Sigmoid colon (tissue), 7 donors: ENCODE measurements around the gene GORASP2. TPM values are rescaled to one million over a fixed set of nuclear protein-coding genes. Genes with fewer than 3 reads are reported as not detected.

Experiments
- DNase-seq: peaks from one replicate; pipeline ENCODE4 v3.0.0-alpha.2; 2019
- H3K27ac ChIP-seq, 4 donors: fragments of 200-600 bp; sonication (generic); one replicate each; pipeline ENCODE4 v1.5.1; 2016 to 2019; ENCODE audit warnings: mild to moderate bottlenecking in 1 of 4
- H3K27me3 ChIP-seq, 3 donors: fragments of 200-600 bp; sonication (generic); one replicate each; pipeline ENCODE4 v1.5.1; 2019; ENCODE audit warnings: mild to moderate bottlenecking in 1 of 3
- H3K36me3 ChIP-seq, 4 donors: fragments of 200-600 bp; sonication (generic); one replicate each; pipeline ENCODE4 v1.5.1; 2016 to 2019
- H3K4me1 ChIP-seq, 4 donors: fragments of 200-600 bp; sonication (generic); one replicate each; pipeline ENCODE4 v1.5.1; 2017 to 2019
- H3K4me3 ChIP-seq, 4 donors: fragments of 200-600 bp; sonication (generic); one replicate each; pipeline ENCODE4 v1.5.1; 2017 to 2019; ENCODE audit warnings: mild to moderate bottlenecking in 2 of 4, moderate library complexity in 1 of 4
- H3K9me3 ChIP-seq, 4 donors: fragments of 200-600 bp in 3 of 4; sonication (generic) in 3 of 4; one replicate each; pipeline versions ENCODE4 v1.5.1 to v1.6.1; 2013 to 2019
- EP300 ChIP-seq, 4 donors: sonication (generic); formaldehyde crosslinking; IDR thresholded peaks; one replicate each; pipeline ENCODE4 v1.6.1; 2017; ENCODE audit warnings: antibody characterized with exemption in 4 of 4
- POLR2A ChIP-seq, 2 donors: fragments of 450-650 bp; IDR thresholded peaks; one replicate each; pipeline ENCODE4 v1.6.1; 2016; ENCODE audit warnings: antibody characterized with exemption in 2 of 2, mild to moderate bottlenecking in 2 of 2, moderate library complexity in 2 of 2
- POLR2AphosphoS5 ChIP-seq, 4 donors: sonication (generic); formaldehyde crosslinking; IDR thresholded peaks; one replicate each; pipeline ENCODE4 v1.6.1; 2017; ENCODE audit warnings: antibody characterized with exemption in 4 of 4
- WGBS, 2 donors: extraction: QIAGEN DNeasy Blood & Tissue Kit; methylation state at CpG; one replicate each; pipeline ENCODE4 v1.1.7; 2013; 5-methylcytosine and 5-hydroxymethylcytosine counted together
- intact Hi-C: fragments of 100-400 bp; cut with DNase I; formaldehyde crosslinking; loops from one replicate; pipeline ENCODE4 v1.15.1; 2023
- polyA plus RNA-seq, 3 donors: library from polyadenylated mRNA; stranded (reverse); fragments of 200-250 nt; gene quantifications; one replicate each; pipeline ENCODE4 v1.2.3, GENCODE V29; 2013
- total RNA-seq, 4 donors: library from RNA; depleted of rRNA; stranded (reverse); fragments of >200 nt; gene quantifications; one replicate each; pipeline ENCODE4 v1.1.0, GENCODE V29; 2016
- TF ChIP-seq, protein P1 (sequence below), 4 experiments: fragments of 450-650 bp in 3 of 4; fragments of 200-600 bp in 1 of 4; IDR thresholded peaks; one replicate each; pipeline ENCODE4 v1.5.1; 2016 to 2019; ENCODE audit warnings: antibody characterized with exemption in 4 of 4, mild to moderate bottlenecking in 3 of 4, moderate library complexity in 2 of 4
- donor health status: healthy with polysubstance abuse.
- donor health status: Bipolar disorder and iron deficiency.
- donor health status: healthy.

The GORASP2 gene
- total and polyA plus RNA-seq, 7 donors = 32.4 to 53.8 (median 42.3) TPM

DNA sequence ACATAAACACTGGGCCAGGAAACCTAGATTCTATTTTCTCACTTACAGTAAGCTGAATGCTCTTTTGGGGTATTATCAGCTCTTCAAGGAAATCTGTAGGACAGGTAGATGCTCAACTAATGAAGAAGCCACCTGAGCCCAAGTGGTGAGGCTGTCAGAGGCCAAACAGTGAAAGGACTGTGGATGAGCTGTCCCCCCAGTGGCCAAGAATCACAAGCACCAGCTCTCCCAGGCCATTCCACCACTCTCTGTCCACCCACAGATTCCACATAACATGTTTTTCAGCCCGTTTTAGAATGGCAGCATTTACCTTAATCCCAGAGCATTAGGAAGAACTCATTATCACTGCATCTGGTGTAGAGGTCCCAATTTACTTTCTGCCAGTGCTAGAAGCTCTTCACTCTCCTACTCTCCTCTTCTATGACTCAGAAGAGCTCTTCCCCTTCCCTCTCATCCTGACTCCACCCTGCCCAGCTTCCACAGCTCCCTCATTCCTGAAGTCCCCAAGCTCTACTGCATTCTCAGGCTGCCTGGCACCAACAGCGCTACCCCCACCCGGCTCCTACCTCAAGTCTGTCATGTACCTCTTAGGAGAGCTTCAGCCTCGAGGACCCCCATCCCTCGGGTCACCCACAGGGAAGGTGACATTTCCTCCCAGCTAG is 43.8 kb upstream of the GORASP2 start:
- DNase-seq = no peak
- TF ChIP-seq EP300 (IDR thresholded peaks at IDR 0.05) (no peak), POLR2A (IDR thresholded peaks at IDR 0.05) (no peak), POLR2AphosphoS5 (IDR thresholded peaks at IDR 0.05) (no peak)
- TF ChIP-seq, protein P1, sequence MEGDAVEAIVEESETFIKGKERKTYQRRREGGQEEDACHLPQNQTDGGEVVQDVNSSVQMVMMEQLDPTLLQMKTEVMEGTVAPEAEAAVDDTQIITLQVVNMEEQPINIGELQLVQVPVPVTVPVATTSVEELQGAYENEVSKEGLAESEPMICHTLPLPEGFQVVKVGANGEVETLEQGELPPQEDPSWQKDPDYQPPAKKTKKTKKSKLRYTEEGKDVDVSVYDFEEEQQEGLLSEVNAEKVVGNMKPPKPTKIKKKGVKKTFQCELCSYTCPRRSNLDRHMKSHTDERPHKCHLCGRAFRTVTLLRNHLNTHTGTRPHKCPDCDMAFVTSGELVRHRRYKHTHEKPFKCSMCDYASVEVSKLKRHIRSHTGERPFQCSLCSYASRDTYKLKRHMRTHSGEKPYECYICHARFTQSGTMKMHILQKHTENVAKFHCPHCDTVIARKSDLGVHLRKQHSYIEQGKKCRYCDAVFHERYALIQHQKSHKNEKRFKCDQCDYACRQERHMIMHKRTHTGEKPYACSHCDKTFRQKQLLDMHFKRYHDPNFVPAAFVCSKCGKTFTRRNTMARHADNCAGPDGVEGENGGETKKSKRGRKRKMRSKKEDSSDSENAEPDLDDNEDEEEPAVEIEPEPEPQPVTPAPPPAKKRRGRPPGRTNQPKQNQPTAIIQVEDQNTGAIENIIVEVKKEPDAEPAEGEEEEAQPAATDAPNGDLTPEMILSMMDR (IDR thresholded peaks at IDR 0.05) = no peak
- Histone ChIP-seq H3K4me1 (no peaks in the 10 kb centered on the region), H3K27me3 (peaks cover 0 to 3% (median 0%) of the 10 kb centered on the region in 3 donors), H3K27ac (no peak overlapping the region), H3K9me3 (no peaks in the 10 kb centered on the region), H3K36me3 (no peaks in the 10 kb centered on the region), H3K4me3 (no peak overlapping the region)
- 85 to 88% methylated on average over 5 of the region's 5 CpGs for WGBS, 2 donors
- intact Hi-C loops = no loop called here

DNA sequence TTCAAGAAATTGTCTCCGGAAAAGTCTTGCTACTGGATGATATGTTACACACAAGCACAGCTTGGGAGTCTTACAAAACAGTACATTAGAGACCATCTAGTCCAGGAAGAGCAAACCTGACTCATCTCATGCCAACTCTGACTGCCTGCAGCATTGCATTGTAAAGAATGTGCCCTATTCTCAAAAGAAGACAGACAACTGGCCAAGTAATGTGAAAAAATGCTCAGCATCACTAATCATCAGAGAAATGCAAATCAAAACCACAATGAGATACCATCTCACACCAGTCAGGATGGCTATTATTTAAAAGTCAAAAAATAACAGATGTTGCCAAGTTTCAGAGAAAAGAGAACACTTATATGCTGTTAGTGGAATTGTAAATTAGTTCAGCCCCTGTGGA is 42.7 kb upstream of the GORASP2 start:
- no peak overlapping the region for H3K4me3 ChIP-seq
- H3K27ac ChIP-seq = no peak overlapping the region
- no peak for TF ChIP-seq EP300 (IDR thresholded peaks at IDR 0.05)
- TF ChIP-seq POLR2A (IDR thresholded peaks at IDR 0.05) = no peak
- no peak for TF ChIP-seq POLR2AphosphoS5 (IDR thresholded peaks at IDR 0.05)
- TF ChIP-seq, protein P1 (IDR thresholded peaks at IDR 0.05) = no peak
- WGBS, 2 donors = 93 to 95% methylated on average over 1 of the region's 1 CpG
- DNase-seq = no peak
- H3K36me3 ChIP-seq = no peaks in the 10 kb centered on the region
- intact Hi-C loops = no loop called here
- H3K27me3 ChIP-seq = peaks cover 0 to 3% (median 0%) of the 10 kb centered on the region in 3 donors
- H3K9me3 ChIP-seq = no peaks in the 10 kb centered on the region
- H3K4me1 ChIP-seq = no peaks in the 10 kb centered on the region

DNA sequence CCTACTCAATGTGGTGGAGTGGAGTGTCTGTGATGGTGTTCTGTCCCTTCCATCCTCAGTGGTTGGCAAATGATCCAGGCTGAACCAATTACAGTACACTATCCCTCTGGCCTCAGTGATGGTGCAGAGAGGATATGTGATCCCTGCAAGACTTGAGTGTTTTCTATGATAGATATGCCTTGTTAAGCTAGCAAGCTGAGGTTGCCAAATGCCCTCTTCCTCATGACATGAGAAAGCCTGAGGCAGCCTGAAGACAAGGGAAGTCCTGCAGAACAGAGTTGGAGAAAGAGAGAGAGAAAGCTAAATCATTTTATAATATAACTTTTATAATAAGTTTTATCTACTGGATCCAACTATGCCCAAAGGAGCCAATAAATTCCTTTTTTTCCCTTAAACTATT is 41.6 kb upstream of the GORASP2 start:
- Histone ChIP-seq H3K27ac (no peak overlapping the region), H3K4me3 (no peak overlapping the region), H3K9me3 (no peaks in the 10 kb centered on the region), H3K36me3 (no peaks in the 10 kb centered on the region), H3K27me3 (peaks cover 0 to 3% (median 0%) of the 10 kb centered on the region in 3 donors), H3K4me1 (no peaks in the 10 kb centered on the region)
- intact Hi-C loops = no loop called here
- DNase-seq = no peak
- no peak for TF ChIP-seq EP300 (IDR thresholded peaks at IDR 0.05)
- TF ChIP-seq, protein P1 (IDR thresholded peaks at IDR 0.05) = no peak

DNA sequence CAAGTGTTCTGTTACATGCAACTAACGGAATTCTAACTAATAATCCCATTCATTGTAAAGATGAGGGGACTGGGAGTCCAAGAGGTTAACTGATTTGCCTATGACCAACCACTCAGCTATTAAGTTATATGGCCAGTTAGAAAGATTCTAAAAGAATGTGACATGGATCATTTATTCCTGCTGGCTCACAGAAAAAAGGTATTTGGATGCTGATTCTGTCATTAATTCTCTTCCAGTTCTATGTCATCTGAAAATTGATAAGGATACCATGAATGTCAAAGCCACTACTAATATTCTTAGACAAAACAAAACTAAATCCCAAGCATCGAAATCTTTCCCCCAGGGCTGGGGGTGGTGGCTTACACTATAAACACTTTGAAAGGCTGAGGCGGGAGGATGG is 41.2 kb upstream of the GORASP2 start:
- 80 to 82% methylated on average over 3 of the region's 3 CpGs for WGBS, 2 donors
- Histone ChIP-seq H3K4me1 (no peaks in the 10 kb centered on the region), H3K27ac (no peak overlapping the region), H3K27me3 (peaks cover 0 to 3% (median 0%) of the 10 kb centered on the region in 3 donors), H3K9me3 (no peaks in the 10 kb centered on the region), H3K36me3 (no peaks in the 10 kb centered on the region), H3K4me3 (no peak overlapping the region)
- intact Hi-C loops = no loop called here
- DNase-seq = no peak
- TF ChIP-seq EP300 (IDR thresholded peaks at IDR 0.05) = no peak
- TF ChIP-seq POLR2AphosphoS5 (IDR thresholded peaks at IDR 0.05) = no peak
- TF ChIP-seq, protein P1 (IDR thresholded peaks at IDR 0.05) = no peak
- no peak for TF ChIP-seq POLR2A (IDR thresholded peaks at IDR 0.05)

DNA sequence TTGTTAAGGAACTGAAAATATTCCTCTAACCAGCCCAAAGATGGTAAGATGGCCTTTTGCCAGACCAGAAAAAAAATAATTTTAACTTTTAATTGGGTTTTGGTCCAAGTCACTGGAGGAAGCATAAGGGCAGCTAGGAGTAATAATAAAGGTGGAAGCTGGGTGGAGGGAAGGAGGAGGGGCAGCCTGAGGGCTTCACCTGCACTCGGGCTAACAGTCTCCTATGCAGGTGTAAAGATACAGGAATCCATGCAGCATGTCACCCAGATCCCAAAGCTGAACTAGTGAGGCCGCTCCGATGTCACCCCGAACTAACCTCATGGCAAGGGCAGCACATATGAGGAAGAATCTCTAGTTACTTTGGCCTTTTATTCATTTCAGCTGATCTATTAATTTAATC is 37.2 kb upstream of the GORASP2 start:
- DNase-seq = no peak
- no peaks in the 10 kb centered on the region for H3K36me3 ChIP-seq
- intact Hi-C loops = no loop called here
- H3K9me3 ChIP-seq = no peaks in the 10 kb centered on the region
- 87 to 88% methylated on average over 4 of the region's 4 CpGs for WGBS, 2 donors
- no peak overlapping the region for H3K4me3 ChIP-seq
- H3K27ac ChIP-seq = no peak overlapping the region
- peaks cover 0 to 3% (median 0%) of the 10 kb centered on the region in 3 donors for H3K27me3 ChIP-seq
- TF ChIP-seq EP300 (IDR thresholded peaks at IDR 0.05) (no peak), POLR2A (IDR thresholded peaks at IDR 0.05) (no peak), POLR2AphosphoS5 (IDR thresholded peaks at IDR 0.05) (no peak)
- TF ChIP-seq, protein P1 (IDR thresholded peaks at IDR 0.05) = no peak
- H3K4me1 ChIP-seq = no peaks in the 10 kb centered on the region
